ENCODE measurements around the gene SERAC1. TPM values are rescaled to one million over a fixed set of nuclear protein-coding genes. Genes with fewer than 3 reads are reported as not detected.
"Not testable (repeated sequence)": the region's sequence is repeated elsewhere in the genome, so short reads cannot be mapped to it uniquely, and the experiment has no call there.

Gene SERAC1
- polyA plus RNA-seq, 1 experiment: 6.1 TPM

GRCh38 chr6:158154816-158155215 is 13.2 kb downstream of the SERAC1 start:
- Histone ChIP-seq H3K4me3 (ENCODE audit: low read depth, low read length) (no peak overlapping the region), H3K27me3 (ENCODE audit: control insufficient read depth, insufficient read depth, low read length) (no peaks in the 10 kb centered on the region), H3K36me3 (ENCODE audit: control insufficient read depth, insufficient read depth, low read length) (no peaks in the 10 kb centered on the region)
- ChIA-PET CTCF (interaction anchor here (1.1 kb wide), 1 partner anchor 10 kb away, joined by 3 read pairs; no protein-coding TSS in a partner anchor), POLR2A (no interaction called here)
- no peak for DNase-seq (ENCODE audit: low read depth)
- TF ChIP-seq CTCF (IDR thresholded peaks at IDR 0.05; ENCODE audit: insufficient read depth, low read depth, low read length): no peak

GRCh38 chr6:158153576-158153975 is 14.5 kb downstream of the SERAC1 start:
- POLR2A ChIA-PET: no interaction called here
- no peaks in the 10 kb centered on the region for H3K27me3 ChIP-seq (ENCODE audit: control insufficient read depth, insufficient read depth, low read length)
- CTCF ChIA-PET: interaction anchor here (0.9 to 1.1 kb wide), 2 partner anchors 10 to 11 kb away, joined by 3 read pairs; no protein-coding TSS in a partner anchor
- no peak for TF ChIP-seq CTCF (IDR thresholded peaks at IDR 0.05; ENCODE audit: insufficient read depth, low read depth, low read length)
- no peak for DNase-seq (ENCODE audit: low read depth)
- no peaks in the 10 kb centered on the region for H3K36me3 ChIP-seq (ENCODE audit: control insufficient read depth, insufficient read depth, low read length)
- no peak overlapping the region for H3K4me3 ChIP-seq (ENCODE audit: low read depth, low read length)

GRCh38 chr6:158152659-158153058 is 15.4 kb downstream of the SERAC1 start:
- TF ChIP-seq CTCF (IDR thresholded peaks at IDR 0.05; ENCODE audit: insufficient read depth, low read depth, low read length): no peak
- Histone ChIP-seq H3K27me3 (ENCODE audit: control insufficient read depth, insufficient read depth, low read length) (no peaks in the 10 kb centered on the region), H3K36me3 (ENCODE audit: control insufficient read depth, insufficient read depth, low read length) (no peaks in the 10 kb centered on the region), H3K4me3 (ENCODE audit: low read depth, low read length) (no peak overlapping the region)
- ChIA-PET CTCF (interaction anchor here (0.9 kb wide), 1 partner anchor 9 kb away, joined by 3 read pairs; no protein-coding TSS in a partner anchor), POLR2A (no interaction called here)
- no peak for DNase-seq (ENCODE audit: low read depth)

GRCh38 chr6:158152025-158152424 is 16.0 kb downstream of the SERAC1 start:
- H3K4me3 ChIP-seq (ENCODE audit: low read depth, low read length); POLR2A ChIA-PET; H3K36me3 ChIP-seq (ENCODE audit: control insufficient read depth, insufficient read depth, low read length); H3K27me3 ChIP-seq (ENCODE audit: control insufficient read depth, insufficient read depth, low read length); DNase-seq (ENCODE audit: low read depth): not testable (repeated sequence)
- CTCF ChIA-PET: interaction anchor here (1.2 kb wide), 1 partner anchor 9 kb away, joined by 3 read pairs; no protein-coding TSS in a partner anchor

- Histone ChIP-seq H3K27me3 (ENCODE audit: control insufficient read depth, insufficient read depth, low read length) (no peaks in the 10 kb centered on the region), H3K4me3 (ENCODE audit: low read depth, low read length) (no peak overlapping the region), H3K36me3 (ENCODE audit: control insufficient read depth, insufficient read depth, low read length) (peaks cover 2% of the 10 kb centered on the region; the same call in 1 of the 2 replicates)
- ChIA-PET CTCF (interaction anchor here (1.2 to 1.3 kb wide), 4 partner anchors 9 to 63 kb away, joined by 3 to 4 read pairs (median 4); no protein-coding TSS in a partner anchor), POLR2A (interaction anchor here (0.6 kb wide), 1 partner anchor 430 kb away, joined by 4 read pairs; no protein-coding TSS in a partner anchor)
- no peak for DNase-seq (ENCODE audit: low read depth)
- TF ChIP-seq CTCF (IDR thresholded peaks at IDR 0.05; ENCODE audit: insufficient read depth, low read depth, low read length): no peak
Observed at GRCh38 chr6:158150701-158151100, 17.4 kb downstream of the SERAC1 start.

GRCh38 chr6:158149641-158150040 is 18.4 kb downstream of the SERAC1 start:
- CTCF ChIA-PET: interaction anchor here (0.6 to 1.6 kb wide), 4 partner anchors 10 to 227 kb away, joined by 3 to 4 read pairs (median 4); no protein-coding TSS in a partner anchor
- POLR2A ChIA-PET: no interaction called here
- no peak for DNase-seq (ENCODE audit: low read depth)
- Histone ChIP-seq H3K36me3 (ENCODE audit: control insufficient read depth, insufficient read depth, low read length) (peaks cover 2% of the 10 kb centered on the region; the same call in 1 of the 2 replicates), H3K4me3 (ENCODE audit: low read depth, low read length) (no peak overlapping the region), H3K27me3 (ENCODE audit: control insufficient read depth, insufficient read depth, low read length) (no peaks in the 10 kb centered on the region)
- TF ChIP-seq CTCF (IDR thresholded peaks at IDR 0.05; ENCODE audit: insufficient read depth, low read depth, low read length): no peak
